ENCODE results near the gene YWHAE.

DNA sequence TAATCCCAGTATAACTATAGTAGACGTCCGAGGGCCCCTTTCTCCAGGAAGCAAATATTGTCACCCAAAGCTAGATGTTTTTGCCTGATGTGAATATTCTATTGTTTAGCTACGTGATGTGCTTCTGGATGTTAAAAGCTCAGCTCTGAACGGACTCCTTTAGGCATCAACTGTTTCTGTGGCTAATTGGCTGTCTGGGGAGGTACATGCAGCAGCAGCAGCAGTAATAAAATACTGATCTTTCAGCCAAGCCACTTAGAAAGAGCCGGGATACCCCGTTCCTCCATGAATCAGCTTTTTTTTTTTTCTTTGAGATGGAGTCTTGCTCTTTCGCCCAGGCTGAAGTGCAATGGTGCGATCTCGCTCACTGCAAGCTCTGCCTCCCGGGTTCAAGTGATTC is 77.5 kb downstream of the YWHAE start:
- no peak for TF ChIP-seq POLR2A (IDR thresholded peaks at IDR 0.05; ENCODE audit: low read depth, low read length)
- no peak for TF ChIP-seq POLR2AphosphoS5 (IDR thresholded peaks at IDR 0.05; ENCODE audit: low read depth, low read length)
- no peak for TF ChIP-seq TAF1 (IDR thresholded peaks at IDR 0.05; ENCODE audit: low read depth, low read length)
- TF ChIP-seq PAX5 (IDR thresholded peaks at IDR 0.05; ENCODE audit: insufficient read depth, low read length, severe bottlenecking), result no peak

All from GM12891 (cell line).